HTR-8/SVneo (cell line): ENCODE results near the gene SCAMP2.
A peak's percentile ranks its signal among the peaks of the same experiment; 100 is the strongest.
"Not testable (repeated sequence)": the region's sequence is repeated elsewhere in the genome, so short reads cannot be mapped to it uniquely, and the experiment has no call there.

Experiments
- DNase-seq: peaks from one replicate; pipeline ENCODE4 v3.0.0; 2011; ENCODE audit warnings: low spot score, mixed read lengths; ENCODE audit not compliant: insufficient read length
- FAIRE-seq: peaks from 2 replicates; lab custom pipeline; 2011; peaks lifted over from hg19 to GRCh38; lab: Jason Lieb, UNC

SCAMP2 gene

GRCh38 chr15:74892313-74892712 lies 19.1 kb upstream of the SCAMP2 start:
- no peak for DNase-seq
- no peak for FAIRE-seq

GRCh38 chr15:74891469-74891868 lies 18.3 kb upstream of the SCAMP2 start:
- DNase-seq (no peak), FAIRE-seq (no peak)

- FAIRE-seq = no peak
- no peak for DNase-seq
Observed at GRCh38 chr15:74890665-74890960, 17.4 kb upstream of the SCAMP2 start.

GRCh38 chr15:74889883-74890664 lies 16.9 kb upstream of the SCAMP2 start, which contains the start of gene MPI:
Gene MPI (plus strand): TSS chr15:74890042. CDS start chr15:74890074, 32 bp downstream.
- DNase-seq (peak; percentile 95), FAIRE-seq (peak; percentile 54)

GRCh38 chr15:74889390-74889882 lies 16.3 kb upstream of the SCAMP2 start:
- FAIRE-seq = no peak

GRCh38 chr15:74888716-74889115 lies 15.6 kb upstream of the SCAMP2 start:
- no peak for DNase-seq
- FAIRE-seq = no peak

More at GRCh38 chr15:74889390-74889882, 16.3 kb upstream of the SCAMP2 start:
- DNase-seq = peak; percentile 33

- not testable (repeated sequence) for DNase-seq, FAIRE-seq
Observed at GRCh38 chr15:74887537-74888193, 14.5 kb upstream of the SCAMP2 start.

GRCh38 chr15:74885461-74885860 lies 12.3 kb upstream of the SCAMP2 start:
- FAIRE-seq (no peak), DNase-seq (no peak)

- DNase-seq (no peak), FAIRE-seq (no peak)
Observed at GRCh38 chr15:74884428-74885223, 11.5 kb upstream of the SCAMP2 start.

- FAIRE-seq (no peak), DNase-seq (no peak)
Observed at GRCh38 chr15:74882528-74882927, 9.4 kb upstream of the SCAMP2 start.

GRCh38 chr15:74878273-74878672 lies 5.1 kb upstream of the SCAMP2 start:
- FAIRE-seq = no peak

GRCh38 chr15:74873756-74874424 lies 725 bp upstream of the SCAMP2 start:
- FAIRE-seq (no peak), DNase-seq (no peak)

More at GRCh38 chr15:74878273-74878672, 5.1 kb upstream of the SCAMP2 start:
- no peak for DNase-seq

GRCh38 chr15:74872702-74873035 lies 496 bp downstream of the SCAMP2 start:
- DNase-seq (no peak), FAIRE-seq (peak; percentile 58)

GRCh38 chr15:74870436-74871215 lies 2.5 kb downstream of the SCAMP2 start:
- FAIRE-seq = no peak

GRCh38 chr15:74869726-74870407 lies 3.3 kb downstream of the SCAMP2 start:
- DNase-seq = no peak
- FAIRE-seq = no peak

More at GRCh38 chr15:74870436-74871215, 2.5 kb downstream of the SCAMP2 start:
- no peak for DNase-seq

GRCh38 chr15:74869372-74869725 lies 3.8 kb downstream of the SCAMP2 start:
- FAIRE-seq = no peak
- DNase-seq = no peak

GRCh38 chr15:74868059-74868458 lies 5.1 kb downstream of the SCAMP2 start:
- DNase-seq (no peak), FAIRE-seq (no peak)

GRCh38 chr15:74867466-74868038 lies 5.6 kb downstream of the SCAMP2 start:
- FAIRE-seq (no peak), DNase-seq (no peak)

- no peak for DNase-seq
- FAIRE-seq = no peak
Observed at GRCh38 chr15:74866090-74866489, 7.1 kb downstream of the SCAMP2 start.
